Sigmoid colon (tissue), 7 donors: ENCODE measurements around the gene NACAD. TPM values are rescaled to one million over a fixed set of nuclear protein-coding genes. Genes with fewer than 3 reads are reported as not detected.
"Not testable (repeated sequence)": the region's sequence is repeated elsewhere in the genome, so short reads cannot be mapped to it uniquely, and the experiment has no call there.

Experiments used
- DNase-seq: peaks from one replicate; pipeline ENCODE4 v3.0.0-alpha.2; 2019
- H3K27ac ChIP-seq, 4 donors: fragments of 200-600 bp; sonication (generic); one replicate each; pipeline ENCODE4 v1.5.1; 2016 to 2019; ENCODE audit warnings: mild to moderate bottlenecking in 1 of 4
- H3K27me3 ChIP-seq, 3 donors: fragments of 200-600 bp; sonication (generic); one replicate each; pipeline ENCODE4 v1.5.1; 2019; ENCODE audit warnings: mild to moderate bottlenecking in 1 of 3
- H3K36me3 ChIP-seq, 4 donors: fragments of 200-600 bp; sonication (generic); one replicate each; pipeline ENCODE4 v1.5.1; 2016 to 2019
- H3K4me1 ChIP-seq, 4 donors: fragments of 200-600 bp; sonication (generic); one replicate each; pipeline ENCODE4 v1.5.1; 2017 to 2019
- H3K4me3 ChIP-seq, 4 donors: fragments of 200-600 bp; sonication (generic); one replicate each; pipeline ENCODE4 v1.5.1; 2017 to 2019; ENCODE audit warnings: mild to moderate bottlenecking in 2 of 4, moderate library complexity in 1 of 4
- H3K9me3 ChIP-seq, 4 donors: fragments of 200-600 bp in 3 of 4; sonication (generic) in 3 of 4; one replicate each; pipeline versions ENCODE4 v1.5.1 to v1.6.1; 2013 to 2019
- CTCF ChIP-seq, 4 experiments: fragments of 450-650 bp in 3 of 4; fragments of 200-600 bp in 1 of 4; IDR thresholded peaks; one replicate each; pipeline ENCODE4 v1.5.1; 2016 to 2019; ENCODE audit warnings: antibody characterized with exemption in 4 of 4, mild to moderate bottlenecking in 3 of 4, moderate library complexity in 2 of 4
- EP300 ChIP-seq, 4 donors: sonication (generic); formaldehyde crosslinking; IDR thresholded peaks; one replicate each; pipeline ENCODE4 v1.6.1; 2017; ENCODE audit warnings: antibody characterized with exemption in 4 of 4
- POLR2A ChIP-seq, 2 donors: fragments of 450-650 bp; IDR thresholded peaks; one replicate each; pipeline ENCODE4 v1.6.1; 2016; ENCODE audit warnings: antibody characterized with exemption in 2 of 2, mild to moderate bottlenecking in 2 of 2, moderate library complexity in 2 of 2
- POLR2AphosphoS5 ChIP-seq, 4 donors: sonication (generic); formaldehyde crosslinking; IDR thresholded peaks; one replicate each; pipeline ENCODE4 v1.6.1; 2017; ENCODE audit warnings: antibody characterized with exemption in 4 of 4
- WGBS, 2 donors: extraction: QIAGEN DNeasy Blood & Tissue Kit; methylation state at CpG; one replicate each; pipeline ENCODE4 v1.1.7; 2013; 5-methylcytosine and 5-hydroxymethylcytosine counted together
- intact Hi-C: fragments of 100-400 bp; cut with DNase I; formaldehyde crosslinking; loops from one replicate; pipeline ENCODE4 v1.15.1; 2023
- polyA plus RNA-seq, 3 donors: library from polyadenylated mRNA; stranded (reverse); fragments of 200-250 nt; gene quantifications; one replicate each; pipeline ENCODE4 v1.2.3, GENCODE V29; 2013
- total RNA-seq, 4 donors: library from RNA; depleted of rRNA; stranded (reverse); fragments of >200 nt; gene quantifications; one replicate each; pipeline ENCODE4 v1.1.0, GENCODE V29; 2016
- donor health status: healthy with polysubstance abuse.
- donor health status: Bipolar disorder and iron deficiency.
- donor health status: healthy.

NACAD gene
- total and polyA plus RNA-seq, 7 donors: 0.23 to 8.9 (median 3.2) TPM

DNA sequence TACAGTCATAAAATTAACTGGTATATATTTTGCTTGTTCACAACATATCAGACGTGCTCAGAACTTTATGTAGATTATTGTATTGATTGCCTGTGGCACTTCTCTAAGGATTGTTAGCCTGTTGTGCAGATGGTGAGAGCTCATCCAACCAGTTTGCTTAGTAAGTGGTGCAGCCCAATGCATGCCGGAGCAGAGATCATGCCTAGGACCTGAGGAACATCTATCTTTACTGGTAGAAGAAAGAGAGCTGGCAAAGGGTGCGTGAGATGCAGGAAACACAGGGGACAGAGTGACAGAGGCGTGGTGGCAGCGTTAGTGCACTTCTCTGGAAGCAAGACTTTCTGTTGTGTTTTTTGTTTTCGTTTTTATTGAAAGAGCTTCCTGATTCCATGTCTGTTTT is 52.9 kb downstream of the NACAD start:
- Histone ChIP-seq H3K4me1 (no peaks in the 10 kb centered on the region), H3K4me3 (no peak overlapping the region), H3K27me3 (no peaks in the 10 kb centered on the region), H3K27ac (no peak overlapping the region), H3K36me3 (peaks cover 0 to 29% (median 8%) of the 10 kb centered on the region in 4 donors), H3K9me3 (no peaks in the 10 kb centered on the region)
- TF ChIP-seq EP300 (IDR thresholded peaks at IDR 0.05) (no peak), POLR2AphosphoS5 (IDR thresholded peaks at IDR 0.05) (no peak), POLR2A (IDR thresholded peaks at IDR 0.05) (no peak), CTCF (IDR thresholded peaks at IDR 0.05) (no peak)
- WGBS, 2 donors: 15 to 36% methylated on average over 6 of the region's 6 CpGs
- intact Hi-C loops: no loop called here
- no peak for DNase-seq

GRCh38 chr7:45035371-45035770 is 53.4 kb downstream of the NACAD start:
- Histone ChIP-seq H3K9me3 (no peaks in the 10 kb centered on the region), H3K27ac (no peak overlapping the region), H3K4me1 (no peaks in the 10 kb centered on the region), H3K36me3 (peaks cover 0 to 24% (median 8%) of the 10 kb centered on the region in 4 donors), H3K4me3 (no peak overlapping the region), H3K27me3 (no peaks in the 10 kb centered on the region)
- 84 to 87% methylated on average over 5 of the region's 5 CpGs for WGBS, 2 donors
- intact Hi-C loops: no loop called here
- no peak for DNase-seq
- TF ChIP-seq EP300 (IDR thresholded peaks at IDR 0.05): no peak
- no peak for TF ChIP-seq POLR2AphosphoS5 (IDR thresholded peaks at IDR 0.05)
- no peak for TF ChIP-seq POLR2A (IDR thresholded peaks at IDR 0.05)
- TF ChIP-seq CTCF (IDR thresholded peaks at IDR 0.05): no peak

DNA sequence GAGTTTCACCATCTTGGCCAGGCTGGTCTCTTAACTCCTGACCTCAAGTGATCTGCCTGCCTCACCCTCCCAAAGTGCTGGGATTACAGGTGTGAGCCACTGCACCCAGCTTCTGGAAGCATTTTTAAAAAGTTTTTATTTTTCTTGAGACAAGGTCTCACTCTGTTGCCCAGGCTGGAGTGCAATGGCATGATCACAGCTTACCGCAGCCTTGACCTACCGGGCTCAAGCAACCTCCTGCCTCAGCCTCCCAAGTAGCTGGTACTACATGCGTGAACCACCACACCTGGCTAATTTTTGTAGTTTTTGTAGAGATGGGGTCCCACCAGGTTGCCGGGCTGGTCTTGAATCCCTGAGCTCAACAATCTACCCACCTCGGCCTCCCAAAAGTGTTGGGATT is 54.1 kb downstream of the NACAD start:
- intact Hi-C loops, DNase-seq, H3K27ac ChIP-seq, H3K4me1 ChIP-seq, H3K27me3 ChIP-seq, H3K4me3 ChIP-seq, H3K9me3 ChIP-seq: not testable (repeated sequence)
- WGBS, 2 donors: 96 to 98% methylated on average over 5 of the region's 5 CpGs
- H3K36me3 ChIP-seq: peaks cover 0 to 17% (median 8%) of the 10 kb centered on the region in 4 donors

GRCh38 chr7:45033931-45034290 is 54.9 kb downstream of the NACAD start:
- no peaks in the 10 kb centered on the region for H3K27me3 ChIP-seq
- H3K27ac ChIP-seq: no peak overlapping the region
- TF ChIP-seq POLR2A (IDR thresholded peaks at IDR 0.05): no peak
- no peak for TF ChIP-seq EP300 (IDR thresholded peaks at IDR 0.05)
- no peak for TF ChIP-seq CTCF (IDR thresholded peaks at IDR 0.05)
- no peak for TF ChIP-seq POLR2AphosphoS5 (IDR thresholded peaks at IDR 0.05)
- 93 to 96% methylated on average over 4 of the region's 4 CpGs for WGBS, 2 donors
- no peaks in the 10 kb centered on the region for H3K9me3 ChIP-seq
- no peak for DNase-seq
- H3K36me3 ChIP-seq: peaks cover 0 to 9% (median 5%) of the 10 kb centered on the region in 4 donors
- H3K4me1 ChIP-seq: no peaks in the 10 kb centered on the region
- H3K4me3 ChIP-seq: no peak overlapping the region
- intact Hi-C loops: no loop called here

DNA sequence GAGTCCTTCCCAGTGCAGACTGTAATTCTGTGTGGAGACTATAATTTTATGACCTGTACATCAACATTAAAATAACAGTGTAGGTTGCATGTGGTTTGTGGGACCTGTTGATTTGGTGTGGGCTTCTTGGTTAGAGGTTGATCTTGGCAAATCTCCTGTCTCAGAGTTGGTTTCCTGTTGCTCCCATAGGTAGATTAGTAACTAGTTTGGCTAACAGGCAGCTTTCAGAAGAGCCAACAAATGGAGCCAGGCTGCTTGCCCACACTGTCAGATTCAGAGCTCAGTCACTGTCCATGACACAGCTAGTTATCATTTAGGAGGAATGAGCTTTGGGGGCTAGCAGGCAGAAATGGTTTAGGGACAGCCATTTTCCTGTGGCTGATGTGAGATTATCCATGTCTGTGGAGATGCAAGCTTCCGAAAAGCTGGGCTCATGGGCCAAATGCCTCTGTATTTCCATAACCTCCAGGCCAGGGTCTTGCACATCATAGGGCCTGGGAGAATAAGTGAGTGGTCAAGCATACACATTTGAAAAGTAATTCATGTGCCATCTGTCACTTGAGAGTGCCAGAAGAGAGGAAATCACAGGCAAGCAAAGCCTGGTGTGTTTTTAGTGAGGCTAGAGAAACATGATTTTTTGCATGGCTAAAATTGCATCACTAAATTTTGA is 55.4 kb downstream of the NACAD start:
- intact Hi-C loops: no loop called here
- no peak overlapping the region for H3K4me3 ChIP-seq
- WGBS, 2 donors: 88 to 97% methylated on average over 1 of the region's 1 CpG
- peaks cover 0 to 7% (median under 1%) of the 10 kb centered on the region in 4 donors for H3K36me3 ChIP-seq
- DNase-seq: no peak
- H3K4me1 ChIP-seq: no peaks in the 10 kb centered on the region
- H3K27ac ChIP-seq: no peak overlapping the region
- H3K27me3 ChIP-seq: no peaks in the 10 kb centered on the region
- H3K9me3 ChIP-seq: no peaks in the 10 kb centered on the region
- TF ChIP-seq EP300 (IDR thresholded peaks at IDR 0.05): no peak
- no peak for TF ChIP-seq POLR2AphosphoS5 (IDR thresholded peaks at IDR 0.05)
- TF ChIP-seq POLR2A (IDR thresholded peaks at IDR 0.05): no peak
- TF ChIP-seq CTCF (IDR thresholded peaks at IDR 0.05): no peak
